ENCODE data around the gene VAV2.

DNA sequence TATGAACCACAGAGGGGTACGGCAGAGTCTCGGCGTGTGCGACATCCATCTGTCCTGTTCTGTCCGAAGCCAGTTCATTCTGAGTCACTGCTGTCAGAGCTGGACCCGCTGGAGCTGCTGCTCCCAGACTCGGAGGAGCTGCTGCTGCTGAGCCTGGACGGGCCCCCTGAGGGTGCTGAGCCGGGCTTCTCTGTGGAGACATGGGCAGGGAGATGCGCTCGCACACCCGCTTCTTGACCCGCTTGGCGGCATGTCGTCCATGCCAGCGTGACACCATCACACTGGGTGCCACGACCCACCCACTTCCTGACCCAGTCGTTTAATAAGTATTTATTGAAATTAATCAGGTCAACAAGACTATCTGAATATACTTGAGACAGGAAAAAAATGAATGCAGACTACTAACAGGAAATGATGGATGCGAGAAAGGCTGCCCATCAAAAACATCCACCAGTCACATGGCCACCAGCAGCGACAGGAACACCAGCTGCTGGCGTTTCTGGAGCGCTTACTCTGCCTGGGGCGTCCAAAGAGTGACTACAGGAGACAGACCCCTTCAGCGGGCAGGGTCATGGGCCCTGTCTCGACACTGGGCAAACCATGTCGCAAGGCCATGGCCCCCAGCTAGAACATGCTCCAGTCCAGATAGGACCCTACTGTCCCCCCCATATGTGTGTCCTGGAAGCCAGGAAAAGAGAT, 41.5 kb upstream of the VAV2 start:
- TF ChIP-seq, protein P1, sequence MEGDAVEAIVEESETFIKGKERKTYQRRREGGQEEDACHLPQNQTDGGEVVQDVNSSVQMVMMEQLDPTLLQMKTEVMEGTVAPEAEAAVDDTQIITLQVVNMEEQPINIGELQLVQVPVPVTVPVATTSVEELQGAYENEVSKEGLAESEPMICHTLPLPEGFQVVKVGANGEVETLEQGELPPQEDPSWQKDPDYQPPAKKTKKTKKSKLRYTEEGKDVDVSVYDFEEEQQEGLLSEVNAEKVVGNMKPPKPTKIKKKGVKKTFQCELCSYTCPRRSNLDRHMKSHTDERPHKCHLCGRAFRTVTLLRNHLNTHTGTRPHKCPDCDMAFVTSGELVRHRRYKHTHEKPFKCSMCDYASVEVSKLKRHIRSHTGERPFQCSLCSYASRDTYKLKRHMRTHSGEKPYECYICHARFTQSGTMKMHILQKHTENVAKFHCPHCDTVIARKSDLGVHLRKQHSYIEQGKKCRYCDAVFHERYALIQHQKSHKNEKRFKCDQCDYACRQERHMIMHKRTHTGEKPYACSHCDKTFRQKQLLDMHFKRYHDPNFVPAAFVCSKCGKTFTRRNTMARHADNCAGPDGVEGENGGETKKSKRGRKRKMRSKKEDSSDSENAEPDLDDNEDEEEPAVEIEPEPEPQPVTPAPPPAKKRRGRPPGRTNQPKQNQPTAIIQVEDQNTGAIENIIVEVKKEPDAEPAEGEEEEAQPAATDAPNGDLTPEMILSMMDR (IDR thresholded peaks at IDR 0.05), result no peak
- TF ChIP-seq SIN3A (IDR thresholded peaks at IDR 0.05; ENCODE audit: borderline replicate concordance, insufficient read depth, low read depth, low read length), result no peak
- no peak for TF ChIP-seq POLR2AphosphoS5 (IDR thresholded peaks at IDR 0.05; ENCODE audit: low read depth, low read length)
- TF ChIP-seq, protein P2, sequence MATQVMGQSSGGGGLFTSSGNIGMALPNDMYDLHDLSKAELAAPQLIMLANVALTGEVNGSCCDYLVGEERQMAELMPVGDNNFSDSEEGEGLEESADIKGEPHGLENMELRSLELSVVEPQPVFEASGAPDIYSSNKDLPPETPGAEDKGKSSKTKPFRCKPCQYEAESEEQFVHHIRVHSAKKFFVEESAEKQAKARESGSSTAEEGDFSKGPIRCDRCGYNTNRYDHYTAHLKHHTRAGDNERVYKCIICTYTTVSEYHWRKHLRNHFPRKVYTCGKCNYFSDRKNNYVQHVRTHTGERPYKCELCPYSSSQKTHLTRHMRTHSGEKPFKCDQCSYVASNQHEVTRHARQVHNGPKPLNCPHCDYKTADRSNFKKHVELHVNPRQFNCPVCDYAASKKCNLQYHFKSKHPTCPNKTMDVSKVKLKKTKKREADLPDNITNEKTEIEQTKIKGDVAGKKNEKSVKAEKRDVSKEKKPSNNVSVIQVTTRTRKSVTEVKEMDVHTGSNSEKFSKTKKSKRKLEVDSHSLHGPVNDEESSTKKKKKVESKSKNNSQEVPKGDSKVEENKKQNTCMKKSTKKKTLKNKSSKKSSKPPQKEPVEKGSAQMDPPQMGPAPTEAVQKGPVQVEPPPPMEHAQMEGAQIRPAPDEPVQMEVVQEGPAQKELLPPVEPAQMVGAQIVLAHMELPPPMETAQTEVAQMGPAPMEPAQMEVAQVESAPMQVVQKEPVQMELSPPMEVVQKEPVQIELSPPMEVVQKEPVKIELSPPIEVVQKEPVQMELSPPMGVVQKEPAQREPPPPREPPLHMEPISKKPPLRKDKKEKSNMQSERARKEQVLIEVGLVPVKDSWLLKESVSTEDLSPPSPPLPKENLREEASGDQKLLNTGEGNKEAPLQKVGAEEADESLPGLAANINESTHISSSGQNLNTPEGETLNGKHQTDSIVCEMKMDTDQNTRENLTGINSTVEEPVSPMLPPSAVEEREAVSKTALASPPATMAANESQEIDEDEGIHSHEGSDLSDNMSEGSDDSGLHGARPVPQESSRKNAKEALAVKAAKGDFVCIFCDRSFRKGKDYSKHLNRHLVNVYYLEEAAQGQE (IDR thresholded peaks at IDR 0.05; ENCODE audit: insufficient read depth in 1 of 2, low read depth in 2 of 2, low read length in 1 of 2), result no peak
